Caco-2 (cell line): ENCODE measurements around the gene DLG2. TPM values are rescaled to one million over a fixed set of nuclear protein-coding genes. Genes with fewer than 3 reads are reported as not detected.

ENCODE experiments used
- BruUV-seq: library from RNA; stranded (reverse); fragments of 400-500 nt; replicated peaks from 2 replicates; lab custom pipeline; 2021; lab: Mats Ljungman, UMichigan
- CTCF ChIA-PET: fragments of 300-600 bp; sonication (Branson Sonifier 250); formaldehyde crosslinking; loops from one replicate; lab custom pipeline; 2022; ENCODE audit warnings: antibody characterized with exemption; lab: Charles Lee
- POLR2A ChIA-PET: fragments of 300-600 bp; sonication (Branson Sonifier 250); formaldehyde crosslinking; loops from one replicate; lab custom pipeline; 2022; ENCODE audit warnings: antibody characterized with exemption; lab: Charles Lee
- DNase-seq, 2 experiments: peaks; one replicate each; pipeline versions ENCODE4 v3.0.0 to v3.0.0-alpha.2; 2020 to 2022
- H3K27me3 ChIP-seq: replicated peaks from 2 replicates; pipeline ENCODE4 v1.6.0; 2011; ENCODE audit warnings: low read length; ENCODE audit not compliant: control insufficient read depth, insufficient read depth
- H3K36me3 ChIP-seq: 2 replicates; pipeline ENCODE4 v1.5.1; 2011; ENCODE audit warnings: low read length; ENCODE audit not compliant: control insufficient read depth, insufficient read depth
- H3K4me1 ChIP-seq: fragments of 250-450 bp; sonication (Bioruptor Pico); 2 replicates; pipeline ENCODE4 v1.5.1; 2020; ENCODE audit warnings: mild to moderate bottlenecking
- H3K4me3 ChIP-seq: 2 replicates; pipeline ENCODE4 v1.5.1; 2011; ENCODE audit warnings: low read depth, mild to moderate bottlenecking, control low read depth, low read length
- H3K9me3 ChIP-seq: fragments of 250-450 bp; sonication (Bioruptor Pico); 2 replicates; pipeline ENCODE4 v1.5.1; 2020; ENCODE audit warnings: mild to moderate bottlenecking, moderate library complexity
- H3K27ac Mint-ChIP-seq: one replicate; pipeline ENCODE4 v1.8.0; 2022; ENCODE audit warnings: mixed read lengths; ENCODE audit not compliant: unreplicated experiment
- H3K27me3 Mint-ChIP-seq: one replicate; pipeline ENCODE4 v1.8.0; 2022; ENCODE audit warnings: mixed read lengths; ENCODE audit not compliant: insufficient read depth, unreplicated experiment
- H3K36me3 Mint-ChIP-seq: one replicate; pipeline ENCODE4 v1.8.0; 2022; ENCODE audit warnings: mild to moderate bottlenecking, mixed read lengths; ENCODE audit not compliant: insufficient read depth, unreplicated experiment
- H3K4me1 Mint-ChIP-seq: one replicate; pipeline ENCODE4 v1.8.0; 2022; ENCODE audit warnings: low read depth, mixed read lengths; ENCODE audit not compliant: unreplicated experiment
- H3K4me3 Mint-ChIP-seq: one replicate; pipeline ENCODE4 v1.8.0; 2022; ENCODE audit warnings: mild to moderate bottlenecking, moderate library complexity, mixed read lengths; ENCODE audit not compliant: unreplicated experiment
- H3K9me3 Mint-ChIP-seq: one replicate; pipeline ENCODE4 v1.8.0; 2022; ENCODE audit warnings: mixed read lengths; ENCODE audit not compliant: unreplicated experiment
- CTCF ChIP-seq, 2 experiments: fragments of 200-600 bp in 1 of 2; IDR thresholded peaks; 1 replicate in 1 of 2; 2 replicates in 1 of 2; pipeline versions ENCODE4 v1.5.1 to v1.8.0; 2011 to 2022; ENCODE audit warnings: antibody characterized with exemption in 1 of 2, control low read depth in 1 of 2, inconsistent platforms in 1 of 2, low read depth in 1 of 2, low read length in 1 of 2, mild to moderate bottlenecking in 1 of 2, moderate library complexity in 1 of 2; ENCODE audit not compliant: insufficient read depth in 1 of 2, severe bottlenecking in 1 of 2, unreplicated experiment in 1 of 2
- intact Hi-C: fragments of 100-400 bp; cut with micrococcal nuclease; formaldehyde crosslinking; loops from one replicate; pipeline ENCODE4 v1.10.0; 2022; ENCODE audit not compliant: unreplicated experiment
- total RNA-seq: library from RNA; stranded (reverse); gene quantifications from 2 replicates; pipeline ENCODE4 v1.2.3, GENCODE V29; 2022

DLG2 gene
- total RNA-seq, 1 experiment from 2014 or later: 21.6 TPM

GRCh38 chr11:83441601-83442000, 2185.5 kb downstream of the DLG2 start:
- no peaks in the 10 kb centered on the region for H3K9me3 ChIP-seq
- H3K27me3 Mint-ChIP-seq: peaks cover 1% of the 10 kb centered on the region
- POLR2A ChIA-PET: no interaction called here
- intact Hi-C loops: loop anchor here (1.0 to 5.0 kb wide), 2 partner anchors 283 to 376 kb away; no protein-coding TSS in a partner anchor
- H3K9me3 Mint-ChIP-seq: no peaks in the 10 kb centered on the region
- no peak overlapping the region for H3K4me3 Mint-ChIP-seq
- TF ChIP-seq CTCF (IDR thresholded peaks at IDR 0.05; ENCODE audit: insufficient read depth in 1 of 2, low read depth in 1 of 2, low read length in 1 of 2, severe bottlenecking in 1 of 2, unreplicated experiment in 1 of 2): no peak
- no peaks in the 10 kb centered on the region for H3K4me1 ChIP-seq
- no TSS peak for BruUV-seq
- no peaks in the 10 kb centered on the region for H3K4me1 Mint-ChIP-seq
- H3K4me3 ChIP-seq: no peak overlapping the region
- H3K36me3 Mint-ChIP-seq: no peaks in the 10 kb centered on the region
- H3K27me3 ChIP-seq: no peaks in the 10 kb centered on the region
- CTCF ChIA-PET: interaction anchor here (1.0 kb wide), 1 partner anchor 282 kb away, joined by 4 read pairs; no protein-coding TSS in a partner anchor
- H3K27ac Mint-ChIP-seq: no peak overlapping the region
- no peak for DNase-seq
- H3K36me3 ChIP-seq: no peaks in the 10 kb centered on the region

- ChIA-PET CTCF (interaction anchor here (1.0 kb wide), 1 partner anchor 283 kb away, joined by 4 read pairs; no protein-coding TSS in a partner anchor), POLR2A (no interaction called here)
- no peaks in the 10 kb centered on the region for H3K27me3 Mint-ChIP-seq
- no peak overlapping the region for H3K27ac Mint-ChIP-seq
- Histone ChIP-seq H3K4me3 (no peak overlapping the region), H3K36me3 (no peaks in the 10 kb centered on the region), H3K4me1 (no peaks in the 10 kb centered on the region), H3K27me3 (no peaks in the 10 kb centered on the region), H3K9me3 (no peaks in the 10 kb centered on the region)
- no TSS peak for BruUV-seq
- H3K4me3 Mint-ChIP-seq: no peak overlapping the region
- H3K9me3 Mint-ChIP-seq: no peaks in the 10 kb centered on the region
- no peaks in the 10 kb centered on the region for H3K4me1 Mint-ChIP-seq
- peak; percentile 19 to 36 for TF ChIP-seq CTCF (IDR thresholded peaks at IDR 0.05; ENCODE audit: insufficient read depth in 1 of 2, low read depth in 1 of 2, low read length in 1 of 2, severe bottlenecking in 1 of 2, unreplicated experiment in 1 of 2)
- H3K36me3 Mint-ChIP-seq: no peaks in the 10 kb centered on the region
- intact Hi-C loops: loop anchor here (1.0 to 5.0 kb wide), 2 partner anchors 283 to 376 kb away; no protein-coding TSS in a partner anchor
- no peak for DNase-seq
Observed at GRCh38 chr11:83441171-83441570, 2186.0 kb downstream of the DLG2 start.

GRCh38 chr11:83438438-83438837, 2188.7 kb downstream of the DLG2 start:
- ChIA-PET POLR2A (no interaction called here), CTCF (no interaction called here)
- Histone ChIP-seq H3K9me3 (no peaks in the 10 kb centered on the region), H3K36me3 (no peaks in the 10 kb centered on the region), H3K27me3 (peaks cover 2% of the 10 kb centered on the region; the same call in 1 of the 2 replicates), H3K4me1 (no peaks in the 10 kb centered on the region), H3K4me3 (no peak overlapping the region)
- BruUV-seq: no TSS peak
- Mint-ChIP-seq H3K27me3 (no peaks in the 10 kb centered on the region), H3K4me3 (no peak overlapping the region), H3K9me3 (no peaks in the 10 kb centered on the region), H3K27ac (no peak overlapping the region), H3K4me1 (no peaks in the 10 kb centered on the region), H3K36me3 (no peaks in the 10 kb centered on the region)
- intact Hi-C loops: no loop called here
- no peak for DNase-seq
- no peak for TF ChIP-seq CTCF (IDR thresholded peaks at IDR 0.05; ENCODE audit: insufficient read depth in 1 of 2, low read depth in 1 of 2, low read length in 1 of 2, severe bottlenecking in 1 of 2, unreplicated experiment in 1 of 2)
